Transverse colon (tissue), 4 donors: Measurements from ENCODE around the gene ARL15. TPM values are rescaled to one million over a fixed set of nuclear protein-coding genes. Genes with fewer than 3 reads are reported as not detected.

ENCODE experiments used
- DNase-seq: peaks from one replicate; pipeline ENCODE4 v3.0.0-alpha.2; 2019
- H3K27ac ChIP-seq, 4 donors: fragments of 200-600 bp; sonication (generic); 2 replicates each; pipeline ENCODE4 v1.5.1; 2016 to 2018; ENCODE audit warnings: inconsistent platforms in 4 of 4
- H3K27me3 ChIP-seq: fragments of 200-600 bp; sonication (generic); 2 replicates; pipeline ENCODE4 v1.5.1; 2017; ENCODE audit warnings: inconsistent platforms
- H3K36me3 ChIP-seq, 4 donors: fragments of 200-600 bp; sonication (generic); 2 replicates each; pipeline ENCODE4 v1.5.1; 2017 to 2019; ENCODE audit warnings: inconsistent platforms in 4 of 4
- H3K4me1 ChIP-seq, 4 donors: fragments of 200-600 bp; sonication (generic); 2 replicates each; pipeline ENCODE4 v1.5.1; 2017 to 2020; ENCODE audit warnings: inconsistent platforms in 4 of 4
- H3K4me3 ChIP-seq, 4 donors: fragments of 200-600 bp; sonication (generic); 1 replicate in 1 of 4; 2 replicates in 3 of 4; pipeline versions ENCODE4 v1.5.1 to v1.6.1; 2017 to 2019; ENCODE audit warnings: inconsistent platforms in 4 of 4
- H3K9me3 ChIP-seq, 2 donors: fragments of 200-600 bp; sonication (generic); 2 replicates each; pipeline ENCODE4 v1.5.1; 2017 to 2019; ENCODE audit warnings: inconsistent platforms in 2 of 2
- EP300 ChIP-seq: sonication (generic); formaldehyde crosslinking; IDR thresholded peaks from one replicate; pipeline ENCODE4 v1.6.1; 2017; ENCODE audit warnings: antibody characterized with exemption, low read depth
- POLR2A ChIP-seq: fragments of 450-650 bp; IDR thresholded peaks from one replicate; pipeline ENCODE4 v1.6.1; 2016; ENCODE audit warnings: antibody characterized with exemption, mild to moderate bottlenecking, moderate library complexity
- POLR2AphosphoS5 ChIP-seq, 3 donors: sonication (generic); formaldehyde crosslinking; IDR thresholded peaks; one replicate each; pipeline ENCODE4 v1.6.1; 2016; ENCODE audit warnings: antibody characterized with exemption in 3 of 3
- WGBS, 2 donors: methylation state at CpG; one replicate each; pipeline ENCODE4 v1.1.5; 2018; ENCODE audit warnings: low coverage in 1 of 2; 5-methylcytosine and 5-hydroxymethylcytosine counted together
- in situ Hi-C, 4 donors: fragments of 200-750 bp; cut with MboI; loops; one replicate each; pipeline versions ENCODE4 v1.15.0 to v1.15.1; 2017; ENCODE audit warnings: low sequenced_read_pairs in 3 of 4, low pct_ligation_motif_present in 1 of 4, low pct_unique_long_range_greater_than_20kb in 1 of 4
- intact Hi-C: fragments of 100-400 bp; cut with DNase I; formaldehyde crosslinking; loops from one replicate; pipeline ENCODE4 v1.15.1; 2023; ENCODE audit warnings: low total_unique reads
- total RNA-seq, 4 donors: library from RNA; depleted of rRNA; stranded (reverse); fragments of >200 nt; gene quantifications; one replicate each; pipeline ENCODE4 v1.1.0, GENCODE V29; 2016
- TF ChIP-seq, protein P1 (sequence below), 5 experiments: fragments of 200-600 bp in 3 of 5; fragments of 450-650 bp in 2 of 5; sonication (generic) in 3 of 5; IDR thresholded peaks; 1 replicate in 2 of 5; 2 replicates in 3 of 5; pipeline ENCODE4 v1.5.1; 2016 to 2017; ENCODE audit warnings: antibody characterized with exemption in 5 of 5, inconsistent platforms in 3 of 5, mild to moderate bottlenecking in 2 of 5, moderate library complexity in 1 of 5

Gene ARL15
- total RNA-seq, 4 donors from 2014 or later, result 9.0 to 57.1 (median 27.7) TPM

DNA sequence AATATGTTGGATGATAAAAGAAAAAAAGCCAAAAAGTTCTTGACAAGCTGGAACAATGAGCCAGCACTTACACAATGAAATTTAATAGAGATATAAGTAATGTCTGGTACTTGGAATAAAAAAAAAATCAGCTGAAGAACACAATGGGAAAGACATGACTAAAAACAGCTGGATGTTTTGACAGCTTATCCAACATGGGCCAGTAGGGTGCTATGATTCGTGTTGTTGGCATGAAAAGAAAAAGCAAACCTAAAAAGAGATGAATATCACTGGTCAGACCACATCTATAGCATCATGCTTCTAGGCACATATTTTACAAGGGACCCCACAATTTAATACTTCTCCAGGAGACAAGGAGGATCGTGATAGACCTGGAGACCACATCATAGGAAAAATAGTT, 175.3 kb downstream of the ARL15 start:
- H3K36me3 ChIP-seq, result no peaks in the 10 kb centered on the region
- peaks cover 0 to 6% (median 2%) of the 10 kb centered on the region in 4 donors for H3K4me1 ChIP-seq
- H3K27ac ChIP-seq, result no peak overlapping the region
- no peak for TF ChIP-seq POLR2AphosphoS5 (IDR thresholded peaks at IDR 0.05)
- TF ChIP-seq, protein P1, sequence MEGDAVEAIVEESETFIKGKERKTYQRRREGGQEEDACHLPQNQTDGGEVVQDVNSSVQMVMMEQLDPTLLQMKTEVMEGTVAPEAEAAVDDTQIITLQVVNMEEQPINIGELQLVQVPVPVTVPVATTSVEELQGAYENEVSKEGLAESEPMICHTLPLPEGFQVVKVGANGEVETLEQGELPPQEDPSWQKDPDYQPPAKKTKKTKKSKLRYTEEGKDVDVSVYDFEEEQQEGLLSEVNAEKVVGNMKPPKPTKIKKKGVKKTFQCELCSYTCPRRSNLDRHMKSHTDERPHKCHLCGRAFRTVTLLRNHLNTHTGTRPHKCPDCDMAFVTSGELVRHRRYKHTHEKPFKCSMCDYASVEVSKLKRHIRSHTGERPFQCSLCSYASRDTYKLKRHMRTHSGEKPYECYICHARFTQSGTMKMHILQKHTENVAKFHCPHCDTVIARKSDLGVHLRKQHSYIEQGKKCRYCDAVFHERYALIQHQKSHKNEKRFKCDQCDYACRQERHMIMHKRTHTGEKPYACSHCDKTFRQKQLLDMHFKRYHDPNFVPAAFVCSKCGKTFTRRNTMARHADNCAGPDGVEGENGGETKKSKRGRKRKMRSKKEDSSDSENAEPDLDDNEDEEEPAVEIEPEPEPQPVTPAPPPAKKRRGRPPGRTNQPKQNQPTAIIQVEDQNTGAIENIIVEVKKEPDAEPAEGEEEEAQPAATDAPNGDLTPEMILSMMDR (IDR thresholded peaks at IDR 0.05), result no peak
- TF ChIP-seq EP300, result no peak
- TF ChIP-seq POLR2A, result no peak
- H3K27me3 ChIP-seq, result no peaks in the 10 kb centered on the region
- H3K9me3 ChIP-seq, result no peaks in the 10 kb centered on the region
- 60 to 72% methylated on average over 2 of the region's 2 CpGs for WGBS, 2 donors
- no peak overlapping the region for H3K4me3 ChIP-seq
- in situ Hi-C loops (no loop called here), intact Hi-C loops (no loop called here)
- DNase-seq, result no peak

GRCh38 chr5:54133917-54134316, 176.5 kb downstream of the ARL15 start:
- H3K36me3 ChIP-seq, result no peaks in the 10 kb centered on the region
- no peaks in the 10 kb centered on the region for H3K9me3 ChIP-seq
- TF ChIP-seq EP300 (no peak), POLR2AphosphoS5 (IDR thresholded peaks at IDR 0.05) (no peak), POLR2A (no peak)
- TF ChIP-seq, protein P1 (IDR thresholded peaks at IDR 0.05), result no peak
- in situ Hi-C loops, result no loop called here
- no peaks in the 10 kb centered on the region for H3K27me3 ChIP-seq
- H3K27ac ChIP-seq, result no peak overlapping the region
- H3K4me1 ChIP-seq, result peaks cover 0 to 6% (median 2%) of the 10 kb centered on the region in 4 donors
- H3K4me3 ChIP-seq, result no peak overlapping the region
- no peak for DNase-seq
- intact Hi-C loops, result no loop called here

DNA sequence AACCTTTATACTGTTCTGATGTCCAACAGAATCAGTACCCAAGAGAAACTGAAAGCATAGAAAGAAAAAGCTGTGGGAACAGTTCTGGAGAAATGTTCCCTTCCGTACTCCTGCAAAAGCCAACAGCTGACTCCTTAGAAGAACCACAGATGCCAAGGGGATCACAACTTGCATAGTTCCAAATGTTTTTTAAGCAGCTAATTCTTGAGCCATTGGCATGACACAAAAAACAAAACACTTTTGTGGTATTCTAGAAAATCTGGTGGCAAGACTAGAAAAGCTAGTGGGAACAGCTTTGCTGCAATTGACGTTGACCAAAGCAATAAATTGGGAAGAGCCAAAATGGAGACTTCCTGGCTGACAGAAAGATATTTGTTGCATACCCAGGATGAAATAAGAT, 189.9 kb downstream of the ARL15 start:
- H3K27ac ChIP-seq, result no peak overlapping the region
- in situ Hi-C loops (no loop called here), intact Hi-C loops (no loop called here)
- H3K27me3 ChIP-seq, result no peaks in the 10 kb centered on the region
- no peak for DNase-seq
- H3K9me3 ChIP-seq, result no peaks in the 10 kb centered on the region
- TF ChIP-seq, protein P1 (IDR thresholded peaks at IDR 0.05), result no peak
- H3K4me1 ChIP-seq, result no peaks in the 10 kb centered on the region
- WGBS, 2 donors, result 93 to 96% methylated on average over 2 of the region's 2 CpGs
- H3K4me3 ChIP-seq, result no peak overlapping the region
- no peaks in the 10 kb centered on the region for H3K36me3 ChIP-seq

DNA sequence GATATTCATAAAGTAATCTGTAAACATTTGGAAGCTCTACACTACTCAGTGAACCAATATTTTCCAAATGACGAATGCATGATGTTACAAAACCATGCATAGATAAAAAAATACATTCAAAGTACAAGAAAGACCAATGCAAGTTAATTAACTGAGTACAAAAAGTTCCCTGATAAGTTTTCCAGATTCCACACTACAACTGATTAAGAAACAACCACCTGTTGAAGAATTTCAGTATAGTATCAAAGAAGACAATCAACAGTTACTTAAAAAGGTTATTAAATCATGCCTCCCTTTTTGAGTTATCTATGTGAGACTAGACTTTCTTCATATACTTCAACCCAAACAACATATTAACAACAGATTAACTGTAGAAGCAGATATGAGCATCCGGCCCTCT, 192.4 kb downstream of the ARL15 start:
- Histone ChIP-seq H3K4me1 (no peaks in the 10 kb centered on the region), H3K9me3 (no peaks in the 10 kb centered on the region), H3K4me3 (no peak overlapping the region), H3K27ac (no peak overlapping the region), H3K36me3 (no peaks in the 10 kb centered on the region), H3K27me3 (no peaks in the 10 kb centered on the region)
- no peak for DNase-seq
- in situ Hi-C loops (no loop called here), intact Hi-C loops (no loop called here)
- WGBS, 2 donors, result 92 to 100% methylated on average over 2 of the region's 2 CpGs
- TF ChIP-seq EP300 (no peak), POLR2A (no peak), POLR2AphosphoS5 (IDR thresholded peaks at IDR 0.05) (no peak)
- TF ChIP-seq, protein P1 (IDR thresholded peaks at IDR 0.05), result no peak
